ENCODE results near the gene SDK1.
A peak's percentile ranks its signal among the peaks of the same experiment; 100 is the strongest.

SDK1 gene

DNA sequence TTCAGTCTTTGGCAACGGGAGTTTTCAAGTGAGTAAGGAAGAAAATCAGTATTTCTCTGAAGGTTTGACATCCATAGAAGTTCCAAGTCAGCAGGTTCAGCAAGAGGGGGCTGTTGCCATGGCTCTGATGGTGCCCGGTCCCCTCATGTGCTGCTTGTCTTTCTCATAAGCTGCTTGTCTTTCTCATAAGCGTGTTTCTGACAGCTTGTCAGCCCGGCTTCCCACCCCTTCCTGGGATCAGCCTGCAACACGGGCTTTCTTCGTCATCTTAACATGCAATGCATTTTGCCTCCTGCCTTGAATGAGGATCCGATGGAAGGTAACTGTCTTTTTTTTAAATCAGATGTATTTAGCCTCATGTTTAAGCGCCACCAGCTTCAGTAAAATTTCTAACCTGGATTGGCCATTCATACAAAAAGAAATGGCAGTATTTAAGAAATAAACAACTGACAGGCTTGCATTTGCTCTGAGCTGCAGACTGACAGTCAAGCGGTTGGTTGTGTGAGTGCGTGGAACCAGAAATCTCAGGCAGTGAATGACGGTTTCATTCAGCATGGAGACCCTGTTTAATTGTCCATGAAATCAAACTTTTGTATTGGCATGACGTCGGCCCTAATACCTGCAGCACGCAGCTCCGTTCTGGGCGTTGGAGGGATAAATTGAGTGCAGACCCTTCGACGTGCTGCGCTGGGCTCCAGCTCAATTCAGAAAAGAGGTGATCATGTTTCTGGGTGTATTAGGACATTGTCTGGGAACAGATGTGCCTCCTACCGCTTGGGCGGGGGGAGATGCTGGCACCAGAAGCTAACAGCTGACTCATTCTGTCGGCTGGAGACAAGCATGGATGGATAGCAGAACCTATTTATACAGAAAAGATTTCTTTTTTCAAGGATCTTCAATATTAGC is 926.3 kb downstream of the SDK1 start:
- Histone ChIP-seq H3K36me3 (ENCODE audit: control insufficient read depth in 2 of 2, insufficient read depth in 1 of 2, low read length in 2 of 2) (no peaks in the 10 kb centered on the region), H3K9me3 (ENCODE audit: control insufficient read depth, insufficient read depth, low read depth, low read length) (no peaks in the 10 kb centered on the region), H3K4me1 (ENCODE audit: control insufficient read depth, insufficient read depth, low read length) (no peaks in the 10 kb centered on the region), H3K27ac (ENCODE audit: extremely low read depth, low read depth, low read length) (no peak overlapping the region), H3K4me3 (ENCODE audit: low read depth, low read length) (no peak overlapping the region)
- TF ChIP-seq ZNF623 (tag by site-specific recombination; IDR thresholded peaks at IDR 0.05) (no peak), YY1 (tag by site-specific recombination; IDR thresholded peaks at IDR 0.05) (no peak), ZNF510 (tag by site-specific recombination; IDR thresholded peaks at IDR 0.05; ENCODE audit: insufficient replicate concordance) (no peak), ZNF544 (tag by site-specific recombination; IDR thresholded peaks at IDR 0.05) (no peak), ZNF473 (tag by site-specific recombination; IDR thresholded peaks at IDR 0.05) (no peak), ZNF660 (tag by site-specific recombination; IDR thresholded peaks at IDR 0.05) (no peak), ZNF426 (tag by site-specific recombination; IDR thresholded peaks at IDR 0.05) (no peak), ZFP3 (tag by site-specific recombination; IDR thresholded peaks at IDR 0.05; ENCODE audit: low read depth) (no peak), ZNF311 (tag by site-specific recombination; IDR thresholded peaks at IDR 0.05; ENCODE audit: borderline replicate concordance) (no peak)
- TF ChIP-seq, protein P1, sequence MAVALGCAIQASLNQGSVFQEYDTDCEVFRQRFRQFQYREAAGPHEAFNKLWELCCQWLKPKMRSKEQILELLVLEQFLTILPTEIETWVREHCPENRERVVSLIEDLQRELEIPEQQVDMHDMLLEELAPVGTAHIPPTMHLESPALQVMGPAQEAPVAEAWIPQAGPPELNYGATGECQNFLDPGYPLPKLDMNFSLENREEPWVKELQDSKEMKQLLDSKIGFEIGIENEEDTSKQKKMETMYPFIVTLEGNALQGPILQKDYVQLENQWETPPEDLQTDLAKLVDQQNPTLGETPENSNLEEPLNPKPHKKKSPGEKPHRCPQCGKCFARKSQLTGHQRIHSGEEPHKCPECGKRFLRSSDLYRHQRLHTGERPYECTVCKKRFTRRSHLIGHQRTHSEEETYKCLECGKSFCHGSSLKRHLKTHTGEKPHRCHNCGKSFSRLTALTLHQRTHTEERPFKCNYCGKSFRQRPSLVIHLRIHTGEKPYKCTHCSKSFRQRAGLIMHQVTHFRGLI (tag by site-specific recombination; IDR thresholded peaks at IDR 0.05), result no peak
- TF ChIP-seq, protein P2, sequence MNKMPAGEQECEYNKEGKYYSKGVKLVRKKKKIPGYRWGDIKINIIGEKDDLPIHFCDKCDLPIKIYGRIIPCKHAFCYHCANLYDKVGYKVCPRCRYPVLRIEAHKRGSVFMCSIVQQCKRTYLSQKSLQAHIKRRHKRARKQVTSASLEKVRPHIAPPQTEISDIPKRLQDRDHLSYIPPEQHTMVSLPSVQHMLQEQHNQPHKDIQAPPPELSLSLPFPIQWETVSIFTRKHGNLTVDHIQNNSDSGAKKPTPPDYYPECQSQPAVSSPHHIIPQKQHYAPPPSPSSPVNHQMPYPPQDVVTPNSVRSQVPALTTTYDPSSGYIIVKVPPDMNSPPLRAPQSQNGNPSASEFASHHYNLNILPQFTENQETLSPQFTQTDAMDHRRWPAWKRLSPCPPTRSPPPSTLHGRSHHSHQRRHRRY (tag by site-specific recombination; IDR thresholded peaks at IDR 0.05), result no peak
- POLR2A ChIA-PET, result no interaction called here
- CTCF ChIA-PET, result interaction anchor here (0.6 to 0.7 kb wide), 3 partner anchors 157 to 249 kb away, joined by 3 read pairs; no protein-coding TSS in a partner anchor

DNA sequence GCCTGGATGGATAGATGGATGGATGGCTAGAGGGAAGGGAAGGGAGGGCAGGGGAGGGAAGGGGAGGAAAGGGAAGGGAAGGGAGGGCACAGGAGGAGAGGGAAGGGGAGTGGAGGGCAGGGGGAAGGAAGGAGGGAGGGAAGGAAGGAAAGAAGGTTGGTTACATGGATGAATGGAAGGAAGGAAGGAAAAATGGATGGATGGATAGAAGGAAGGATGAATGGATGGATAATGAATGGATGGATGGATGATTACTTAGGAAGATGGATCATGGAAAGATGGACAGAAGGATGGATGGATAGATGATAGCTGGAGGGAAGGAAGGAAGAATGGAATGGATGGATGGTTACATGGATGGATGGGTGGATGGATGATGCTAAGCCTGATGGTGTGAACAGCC is 929.3 kb downstream of the SDK1 start:
- Histone ChIP-seq H3K36me3 (ENCODE audit: control insufficient read depth in 2 of 2, insufficient read depth in 1 of 2, low read length in 2 of 2) (no peaks in the 10 kb centered on the region), H3K4me1 (ENCODE audit: control insufficient read depth, insufficient read depth, low read length) (no peaks in the 10 kb centered on the region), H3K27ac (ENCODE audit: extremely low read depth, low read depth, low read length) (no peak overlapping the region), H3K4me3 (ENCODE audit: low read depth, low read length) (no peak overlapping the region), H3K9me3 (ENCODE audit: control insufficient read depth, insufficient read depth, low read depth, low read length) (no peaks in the 10 kb centered on the region)
- ChIA-PET POLR2A (no interaction called here), CTCF (no interaction called here)
- TF ChIP-seq, protein P3, sequence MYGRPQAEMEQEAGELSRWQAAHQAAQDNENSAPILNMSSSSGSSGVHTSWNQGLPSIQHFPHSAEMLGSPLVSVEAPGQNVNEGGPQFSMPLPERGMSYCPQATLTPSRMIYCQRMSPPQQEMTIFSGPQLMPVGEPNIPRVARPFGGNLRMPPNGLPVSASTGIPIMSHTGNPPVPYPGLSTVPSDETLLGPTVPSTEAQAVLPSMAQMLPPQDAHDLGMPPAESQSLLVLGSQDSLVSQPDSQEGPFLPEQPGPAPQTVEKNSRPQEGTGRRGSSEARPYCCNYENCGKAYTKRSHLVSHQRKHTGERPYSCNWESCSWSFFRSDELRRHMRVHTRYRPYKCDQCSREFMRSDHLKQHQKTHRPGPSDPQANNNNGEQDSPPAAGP (tag by site-specific recombination; IDR thresholded peaks at IDR 0.05), result no peak
- TF ChIP-seq, protein P4, sequence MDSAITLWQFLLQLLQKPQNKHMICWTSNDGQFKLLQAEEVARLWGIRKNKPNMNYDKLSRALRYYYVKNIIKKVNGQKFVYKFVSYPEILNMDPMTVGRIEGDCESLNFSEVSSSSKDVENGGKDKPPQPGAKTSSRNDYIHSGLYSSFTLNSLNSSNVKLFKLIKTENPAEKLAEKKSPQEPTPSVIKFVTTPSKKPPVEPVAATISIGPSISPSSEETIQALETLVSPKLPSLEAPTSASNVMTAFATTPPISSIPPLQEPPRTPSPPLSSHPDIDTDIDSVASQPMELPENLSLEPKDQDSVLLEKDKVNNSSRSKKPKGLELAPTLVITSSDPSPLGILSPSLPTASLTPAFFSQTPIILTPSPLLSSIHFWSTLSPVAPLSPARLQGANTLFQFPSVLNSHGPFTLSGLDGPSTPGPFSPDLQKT (IDR thresholded peaks at IDR 0.05; ENCODE audit: borderline replicate concordance, low read depth, low read length), result no peak
- TF ChIP-seq, protein P5, sequence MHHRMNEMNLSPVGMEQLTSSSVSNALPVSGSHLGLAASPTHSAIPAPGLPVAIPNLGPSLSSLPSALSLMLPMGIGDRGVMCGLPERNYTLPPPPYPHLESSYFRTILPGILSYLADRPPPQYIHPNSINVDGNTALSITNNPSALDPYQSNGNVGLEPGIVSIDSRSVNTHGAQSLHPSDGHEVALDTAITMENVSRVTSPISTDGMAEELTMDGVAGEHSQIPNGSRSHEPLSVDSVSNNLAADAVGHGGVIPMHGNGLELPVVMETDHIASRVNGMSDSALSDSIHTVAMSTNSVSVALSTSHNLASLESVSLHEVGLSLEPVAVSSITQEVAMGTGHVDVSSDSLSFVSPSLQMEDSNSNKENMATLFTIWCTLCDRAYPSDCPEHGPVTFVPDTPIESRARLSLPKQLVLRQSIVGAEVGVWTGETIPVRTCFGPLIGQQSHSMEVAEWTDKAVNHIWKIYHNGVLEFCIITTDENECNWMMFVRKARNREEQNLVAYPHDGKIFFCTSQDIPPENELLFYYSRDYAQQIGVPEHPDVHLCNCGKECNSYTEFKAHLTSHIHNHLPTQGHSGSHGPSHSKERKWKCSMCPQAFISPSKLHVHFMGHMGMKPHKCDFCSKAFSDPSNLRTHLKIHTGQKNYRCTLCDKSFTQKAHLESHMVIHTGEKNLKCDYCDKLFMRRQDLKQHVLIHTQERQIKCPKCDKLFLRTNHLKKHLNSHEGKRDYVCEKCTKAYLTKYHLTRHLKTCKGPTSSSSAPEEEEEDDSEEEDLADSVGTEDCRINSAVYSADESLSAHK (tag by site-specific recombination; IDR thresholded peaks at IDR 0.05), result no peak
- TF ChIP-seq ZBTB17 (tag by site-specific recombination; IDR thresholded peaks at IDR 0.05) (peak; percentile 58), FEZF1 (tag by site-specific recombination; IDR thresholded peaks at IDR 0.05) (no peak), ZNF366 (tag by site-specific recombination; conservative IDR thresholded peaks at IDR 0.05) (peak; percentile 91)

Data from HEK293 (cell line).